ENCODE results near the gene PRAMEF14.
"Not testable (repeated sequence)": the region's sequence is repeated elsewhere in the genome, so short reads cannot be mapped to it uniquely, and the experiment has no call there.

DNA sequence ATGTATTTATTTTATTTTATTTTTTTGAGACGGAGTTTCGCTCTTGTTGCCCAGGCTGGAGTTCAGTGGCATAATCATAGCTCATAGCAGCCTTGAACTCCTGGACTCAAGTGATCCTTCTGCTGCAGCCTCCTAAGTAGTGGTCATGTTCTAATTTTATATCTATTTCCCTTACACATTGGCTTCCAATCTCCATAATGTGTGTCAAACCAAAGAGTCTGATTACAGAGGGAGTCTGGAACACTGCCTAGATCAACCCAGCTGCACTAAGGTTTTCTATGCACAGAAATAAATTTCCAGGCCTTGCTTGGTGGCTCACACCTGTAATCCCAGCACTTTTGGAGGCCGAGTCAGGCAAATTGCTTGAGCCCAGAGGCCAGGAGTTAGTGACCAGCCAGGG is 32.0 kb upstream of the PRAMEF14 start:
- TF ChIP-seq, protein P1, sequence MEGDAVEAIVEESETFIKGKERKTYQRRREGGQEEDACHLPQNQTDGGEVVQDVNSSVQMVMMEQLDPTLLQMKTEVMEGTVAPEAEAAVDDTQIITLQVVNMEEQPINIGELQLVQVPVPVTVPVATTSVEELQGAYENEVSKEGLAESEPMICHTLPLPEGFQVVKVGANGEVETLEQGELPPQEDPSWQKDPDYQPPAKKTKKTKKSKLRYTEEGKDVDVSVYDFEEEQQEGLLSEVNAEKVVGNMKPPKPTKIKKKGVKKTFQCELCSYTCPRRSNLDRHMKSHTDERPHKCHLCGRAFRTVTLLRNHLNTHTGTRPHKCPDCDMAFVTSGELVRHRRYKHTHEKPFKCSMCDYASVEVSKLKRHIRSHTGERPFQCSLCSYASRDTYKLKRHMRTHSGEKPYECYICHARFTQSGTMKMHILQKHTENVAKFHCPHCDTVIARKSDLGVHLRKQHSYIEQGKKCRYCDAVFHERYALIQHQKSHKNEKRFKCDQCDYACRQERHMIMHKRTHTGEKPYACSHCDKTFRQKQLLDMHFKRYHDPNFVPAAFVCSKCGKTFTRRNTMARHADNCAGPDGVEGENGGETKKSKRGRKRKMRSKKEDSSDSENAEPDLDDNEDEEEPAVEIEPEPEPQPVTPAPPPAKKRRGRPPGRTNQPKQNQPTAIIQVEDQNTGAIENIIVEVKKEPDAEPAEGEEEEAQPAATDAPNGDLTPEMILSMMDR (IDR thresholded peaks at IDR 0.05; ENCODE audit: low read depth, low read length), result not testable (repeated sequence)
- not testable (repeated sequence) for TF ChIP-seq EZH2phosphoT487 (IDR thresholded peaks at IDR 0.05; ENCODE audit: low read depth)
